HEK293T (cell line): ENCODE measurements around the gene GALNT14.

Source experiments
- ELF4 ChIP-seq: fragments of 450-650 bp; IDR thresholded peaks from 2 replicates; pipeline ENCODE4 v1.6.1; 2017; ENCODE audit warnings: antibody characterized with exemption
- FOXM1 ChIP-seq: fragments of 450-650 bp; IDR thresholded peaks from 2 replicates; pipeline ENCODE4 v1.6.1; 2017; ENCODE audit warnings: mild to moderate bottlenecking, borderline replicate concordance
- HDGF ChIP-seq: fragments of 450-650 bp; IDR thresholded peaks from 2 replicates; pipeline ENCODE4 v1.6.1; 2017; ENCODE audit warnings: antibody characterized with exemption, borderline replicate concordance
- PKNOX1 ChIP-seq: fragments of 450-650 bp; IDR thresholded peaks from 2 replicates; pipeline ENCODE4 v1.6.1; 2016
- ZNF384 ChIP-seq: fragments of 450-650 bp; IDR thresholded peaks from 2 replicates; pipeline ENCODE4 v1.6.1; 2016

- TF ChIP-seq ELF4 (no peak), FOXM1 (no peak), ZNF384 (no peak), PKNOX1 (no peak), HDGF (no peak)
Observed at GRCh38 chr2:31176742-31177141, 38.5 kb upstream of the GALNT14 start.
